ENCODE measurements around the gene MATR3. TPM values are rescaled to one million over a fixed set of nuclear protein-coding genes. Genes with fewer than 3 reads are reported as not detected.

The MATR3 gene
- total and polyA plus RNA-seq, 7 experiments from 2014 or later: 219 to 379 (median 291) TPM

- H3K9me3 ChIP-seq (ENCODE audit: control insufficient read depth in 2 of 3, low read length in 3 of 3): no peaks in the 10 kb centered on the region
- CTCF ChIA-PET: interaction anchor here (0.6 to 0.7 kb wide), 3 partner anchors 168 to 727 kb away, joined by 3 to 4 read pairs (median 4); no protein-coding TSS in a partner anchor
- Mint-ChIP-seq H3K4me1 (peaks cover 0 to 15% (median 0%) of the 10 kb centered on the region in 7 donors), H3K27ac (peak overlapping the region in 3 of 9 donors; percentile 5 to 63 (median 14)), H3K36me3 (peaks cover 4 to 39% (median 25%) of the 10 kb centered on the region in 5 donors), H3K27me3 (no peaks in the 10 kb centered on the region), H3K9me3 (peaks cover 0 to 2% (median 0%) of the 10 kb centered on the region in 11 donors), H3K4me3 (no peak overlapping the region)
- intact Hi-C loops (cut with micrococcal nuclease): loop anchor here in 1 of 2 donors (1.0 kb wide), 1 partner anchor 80 kb away; no protein-coding TSS in a partner anchor
- H3K27me3 ChIP-seq (ENCODE audit: control insufficient read depth in 2 of 2, insufficient read depth in 2 of 2, low read length in 2 of 2): no peaks in the 10 kb centered on the region
- DNase-seq (no peak), ATAC-seq (no peak)
- no peaks in the 10 kb centered on the region for H3K4me1 ChIP-seq (ENCODE audit: control insufficient read depth in 2 of 2, insufficient read depth in 2 of 2, low read length in 2 of 2)
- no peak overlapping the region for H3K4me3 ChIP-seq (ENCODE audit: low read length)
- H3K36me3 ChIP-seq (ENCODE audit: control insufficient read depth in 2 of 3, insufficient read depth in 3 of 3, low read length in 3 of 3): peaks cover 4 to 60% (median 20%) of the 10 kb centered on the region in 3 experiments
- POLR2A ChIA-PET: no interaction called here
- H3K27ac ChIP-seq (ENCODE audit: low read depth, low read length): no peak overlapping the region
These were observed 75.1 kb downstream of the MATR3 start for GRCh38 chr5:139368613-139369012.

- Mint-ChIP-seq H3K4me3 (no peak overlapping the region), H3K4me1 (peaks cover 0 to 15% (median 0%) of the 10 kb centered on the region in 7 donors), H3K27me3 (no peaks in the 10 kb centered on the region), H3K27ac (peak overlapping the region in 1 of 9 donors; percentile 5), H3K36me3 (peaks cover 0 to 34% (median 22%) of the 10 kb centered on the region in 5 donors), H3K9me3 (peaks cover 0 to 2% (median 0%) of the 10 kb centered on the region in 11 donors)
- Histone ChIP-seq H3K9me3 (ENCODE audit: control insufficient read depth in 2 of 3, low read length in 3 of 3) (no peaks in the 10 kb centered on the region), H3K4me3 (ENCODE audit: low read length) (no peak overlapping the region), H3K36me3 (ENCODE audit: control insufficient read depth in 2 of 3, insufficient read depth in 3 of 3, low read length in 3 of 3) (peaks cover 0 to 56% (median 15%) of the 10 kb centered on the region in 3 experiments), H3K27ac (ENCODE audit: low read depth, low read length) (no peak overlapping the region), H3K4me1 (ENCODE audit: control insufficient read depth in 2 of 2, insufficient read depth in 2 of 2, low read length in 2 of 2) (no peaks in the 10 kb centered on the region), H3K27me3 (ENCODE audit: control insufficient read depth in 2 of 2, insufficient read depth in 2 of 2, low read length in 2 of 2) (no peaks in the 10 kb centered on the region)
- no peak for ATAC-seq
- ChIA-PET CTCF (no interaction called here), POLR2A (no interaction called here)
- DNase-seq: no peak
- intact Hi-C loops (cut with micrococcal nuclease): no loop called here
These were observed 75.6 kb downstream of the MATR3 start for GRCh38 chr5:139369181-139369580.

DNA sequence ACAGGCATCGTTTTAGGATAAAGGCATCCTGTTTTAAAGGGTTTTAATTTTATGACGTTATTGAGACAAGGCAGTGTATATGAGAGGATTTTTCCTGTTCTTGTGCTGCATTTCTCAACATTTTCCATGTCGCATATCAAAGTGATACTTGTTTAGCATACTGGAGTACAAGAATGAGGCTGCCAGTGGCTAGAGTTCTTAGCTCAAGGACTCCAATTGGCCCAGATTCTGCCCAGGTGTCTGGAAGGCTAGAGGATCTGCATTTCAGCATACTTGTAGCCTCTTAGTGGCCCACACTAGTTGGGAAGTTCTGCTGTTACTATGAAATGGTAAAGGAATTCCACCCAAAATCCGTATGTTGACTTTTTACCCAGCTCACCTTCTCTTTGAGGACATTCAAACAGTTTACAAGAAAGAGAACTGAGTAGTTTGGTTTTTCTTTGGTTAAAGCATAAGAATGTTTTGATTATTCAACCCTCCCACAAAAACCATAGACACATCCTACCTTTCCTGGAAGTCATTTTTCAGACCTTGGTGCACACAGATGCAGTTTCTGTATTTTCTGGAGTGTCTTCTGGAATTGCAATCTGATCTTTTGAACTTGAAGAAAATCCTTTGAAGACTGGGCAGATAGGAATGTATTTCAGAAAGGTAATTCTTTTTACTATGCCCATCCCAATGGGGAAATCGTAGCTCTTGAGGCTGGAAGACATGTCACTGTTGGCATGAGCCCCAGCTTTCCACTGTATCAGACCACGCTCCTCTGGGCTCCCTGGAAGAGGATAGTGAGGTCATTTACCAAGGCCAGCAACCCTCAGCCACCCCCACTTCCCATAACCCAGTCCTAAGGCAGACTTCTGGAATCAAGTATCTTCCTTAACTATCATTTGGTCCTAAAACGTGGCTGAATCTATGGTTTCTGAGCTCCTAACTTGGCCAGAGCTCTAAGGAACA lies 78.2 kb downstream of the MATR3 start:
- CTCF ChIA-PET: no interaction called here
- Histone ChIP-seq H3K4me1 (ENCODE audit: control insufficient read depth in 2 of 2, insufficient read depth in 2 of 2, low read length in 2 of 2) (no peaks in the 10 kb centered on the region), H3K27ac (ENCODE audit: low read depth, low read length) (no peak overlapping the region), H3K9me3 (ENCODE audit: control insufficient read depth in 2 of 3, low read length in 3 of 3) (no peaks in the 10 kb centered on the region), H3K4me3 (ENCODE audit: low read length) (no peak overlapping the region), H3K36me3 (ENCODE audit: control insufficient read depth in 2 of 3, insufficient read depth in 3 of 3, low read length in 3 of 3) (peaks cover 0 to 33% (median 4%) of the 10 kb centered on the region in 3 experiments), H3K27me3 (ENCODE audit: control insufficient read depth in 2 of 2, insufficient read depth in 2 of 2, low read length in 2 of 2) (no peaks in the 10 kb centered on the region)
- peaks cover 0 to 17% (median 0%) of the 10 kb centered on the region in 7 donors for H3K4me1 Mint-ChIP-seq
- H3K9me3 Mint-ChIP-seq: no peaks in the 10 kb centered on the region
- ATAC-seq (no peak), DNase-seq (no peak)
- peak overlapping the region in 3 of 9 donors; percentile 30 to 59 (median 54) for H3K27ac Mint-ChIP-seq
- H3K36me3 Mint-ChIP-seq: peaks cover 0 to 24% (median 17%) of the 10 kb centered on the region in 5 donors
- H3K4me3 Mint-ChIP-seq: peak overlapping the region in 1 of 10 donors; percentile 44
- intact Hi-C loops (cut with micrococcal nuclease): no loop called here
- POLR2A ChIA-PET: no interaction called here
- H3K27me3 Mint-ChIP-seq: no peaks in the 10 kb centered on the region

- H3K4me3 ChIP-seq (ENCODE audit: low read length): no peak overlapping the region
- CTCF ChIA-PET: interaction anchor here (0.9 kb wide), 1 partner anchor 20 kb away, joined by 3 read pairs; no protein-coding TSS in a partner anchor
- peaks cover 0 to 19% (median 4%) of the 10 kb centered on the region in 3 experiments for H3K36me3 ChIP-seq (ENCODE audit: control insufficient read depth in 2 of 3, insufficient read depth in 3 of 3, low read length in 3 of 3)
- intact Hi-C loops (cut with micrococcal nuclease): no loop called here
- Mint-ChIP-seq H3K27ac (peak overlapping the region in 2 of 9 donors; percentile 10 to 56), H3K36me3 (peaks cover 0 to 22% (median 19%) of the 10 kb centered on the region in 5 donors), H3K4me3 (no peak overlapping the region), H3K9me3 (no peaks in the 10 kb centered on the region), H3K4me1 (peaks cover 0 to 24% (median 0%) of the 10 kb centered on the region in 7 donors), H3K27me3 (no peaks in the 10 kb centered on the region)
- no peak for ATAC-seq
- DNase-seq: peak in 1 of 9 donors; percentile 13
- no peak overlapping the region for H3K27ac ChIP-seq (ENCODE audit: low read depth, low read length)
- H3K27me3 ChIP-seq (ENCODE audit: control insufficient read depth in 2 of 2, insufficient read depth in 2 of 2, low read length in 2 of 2): no peaks in the 10 kb centered on the region
- no peaks in the 10 kb centered on the region for H3K4me1 ChIP-seq (ENCODE audit: control insufficient read depth in 2 of 2, insufficient read depth in 2 of 2, low read length in 2 of 2)
- no peaks in the 10 kb centered on the region for H3K9me3 ChIP-seq (ENCODE audit: control insufficient read depth in 2 of 3, low read length in 3 of 3)
- POLR2A ChIA-PET: interaction anchor here (0.9 kb wide), 1 partner anchor 10 kb away, joined by 4 read pairs; no protein-coding TSS in a partner anchor
These were observed 81.4 kb downstream of the MATR3 start for GRCh38 chr5:139374909-139375308.

GRCh38 chr5:139376364-139376763 lies 82.8 kb downstream of the MATR3 start:
- Histone ChIP-seq H3K27me3 (ENCODE audit: control insufficient read depth in 2 of 2, insufficient read depth in 2 of 2, low read length in 2 of 2) (no peaks in the 10 kb centered on the region), H3K36me3 (ENCODE audit: control insufficient read depth in 2 of 3, insufficient read depth in 3 of 3, low read length in 3 of 3) (peaks cover 0 to 15% (median 3%) of the 10 kb centered on the region in 3 experiments), H3K27ac (ENCODE audit: low read depth, low read length) (no peak overlapping the region), H3K4me1 (ENCODE audit: control insufficient read depth in 2 of 2, insufficient read depth in 2 of 2, low read length in 2 of 2) (no peaks in the 10 kb centered on the region), H3K4me3 (ENCODE audit: low read length) (no peak overlapping the region), H3K9me3 (ENCODE audit: control insufficient read depth in 2 of 3, low read length in 3 of 3) (no peaks in the 10 kb centered on the region)
- H3K36me3 Mint-ChIP-seq: peaks cover 0 to 21% (median 19%) of the 10 kb centered on the region in 5 donors
- ATAC-seq (no peak), DNase-seq (no peak)
- ChIA-PET POLR2A (no interaction called here), CTCF (interaction anchor here (0.6 kb wide), 1 partner anchor 138 kb away, joined by 3 read pairs; no protein-coding TSS in a partner anchor)
- H3K4me1 Mint-ChIP-seq: peaks cover 0 to 22% (median 0%) of the 10 kb centered on the region in 7 donors
- intact Hi-C loops (cut with micrococcal nuclease): no loop called here
- H3K9me3 Mint-ChIP-seq: no peaks in the 10 kb centered on the region
- H3K27ac Mint-ChIP-seq: no peak overlapping the region
- H3K4me3 Mint-ChIP-seq: no peak overlapping the region
- H3K27me3 Mint-ChIP-seq: no peaks in the 10 kb centered on the region

GRCh38 chr5:139377226-139377625 lies 83.7 kb downstream of the MATR3 start:
- no peak overlapping the region for H3K4me3 Mint-ChIP-seq
- H3K36me3 Mint-ChIP-seq: peaks cover 0 to 17% (median 15%) of the 10 kb centered on the region in 5 donors
- no peaks in the 10 kb centered on the region for H3K9me3 Mint-ChIP-seq
- Histone ChIP-seq H3K4me3 (ENCODE audit: low read length) (no peak overlapping the region), H3K27ac (ENCODE audit: low read depth, low read length) (no peak overlapping the region), H3K36me3 (ENCODE audit: control insufficient read depth in 2 of 3, insufficient read depth in 3 of 3, low read length in 3 of 3) (peaks cover 0 to 6% (median 0%) of the 10 kb centered on the region in 3 experiments), H3K9me3 (ENCODE audit: control insufficient read depth in 2 of 3, low read length in 3 of 3) (no peaks in the 10 kb centered on the region), H3K27me3 (ENCODE audit: control insufficient read depth in 2 of 2, insufficient read depth in 2 of 2, low read length in 2 of 2) (no peaks in the 10 kb centered on the region), H3K4me1 (ENCODE audit: control insufficient read depth in 2 of 2, insufficient read depth in 2 of 2, low read length in 2 of 2) (no peaks in the 10 kb centered on the region)
- peak overlapping the region in 3 of 9 donors; percentile 9 to 50 (median 17) for H3K27ac Mint-ChIP-seq
- peaks cover 0 to 13% (median 0%) of the 10 kb centered on the region in 7 donors for H3K4me1 Mint-ChIP-seq
- POLR2A ChIA-PET: no interaction called here
- intact Hi-C loops (cut with micrococcal nuclease): no loop called here
- DNase-seq (no peak), ATAC-seq (no peak)
- CTCF ChIA-PET: no interaction called here
- no peaks in the 10 kb centered on the region for H3K27me3 Mint-ChIP-seq
